HEK293T (cell line): ENCODE measurements around the gene CDH26.
"Not testable (repeated sequence)": the region's sequence is repeated elsewhere in the genome, so short reads cannot be mapped to it uniquely, and the experiment has no call there.

Experiments used
- ARNT ChIP-seq: fragments of 450-650 bp; IDR thresholded peaks from 2 replicates; pipeline ENCODE4 v1.6.1; 2017; ENCODE audit warnings: mild to moderate bottlenecking
- BHLHE40 ChIP-seq: fragments of 450-650 bp; IDR thresholded peaks from 2 replicates; pipeline ENCODE4 v1.6.1; 2016; ENCODE audit warnings: mild to moderate bottlenecking, moderate library complexity, borderline replicate concordance
- ELF4 ChIP-seq: fragments of 450-650 bp; IDR thresholded peaks from 2 replicates; pipeline ENCODE4 v1.6.1; 2017; ENCODE audit warnings: antibody characterized with exemption
- FOXM1 ChIP-seq: fragments of 450-650 bp; IDR thresholded peaks from 2 replicates; pipeline ENCODE4 v1.6.1; 2017; ENCODE audit warnings: mild to moderate bottlenecking, borderline replicate concordance
- HDGF ChIP-seq: fragments of 450-650 bp; IDR thresholded peaks from 2 replicates; pipeline ENCODE4 v1.6.1; 2017; ENCODE audit warnings: antibody characterized with exemption, borderline replicate concordance
- L3MBTL2 ChIP-seq: fragments of 450-650 bp; conservative IDR thresholded peaks from 2 replicates; pipeline ENCODE4 v1.6.1; 2016; ENCODE audit warnings: mild to moderate bottlenecking
- LEF1 ChIP-seq: fragments of 450-650 bp; IDR thresholded peaks from 2 replicates; pipeline ENCODE4 v1.6.1; 2017; ENCODE audit warnings: mild to moderate bottlenecking, borderline replicate concordance
- SP1 ChIP-seq: fragments of 450-650 bp; IDR thresholded peaks from 2 replicates; pipeline ENCODE4 v1.6.1; 2017
- TARDBP ChIP-seq: fragments of 450-650 bp; IDR thresholded peaks from 2 replicates; pipeline ENCODE4 v1.6.1; 2016
- ZNF384 ChIP-seq: fragments of 450-650 bp; IDR thresholded peaks from 2 replicates; pipeline ENCODE4 v1.6.1; 2016
- TF ChIP-seq, protein P1 (sequence below): fragments of 450-650 bp; IDR thresholded peaks from 2 replicates; pipeline ENCODE4 v1.6.1; 2016

DNA sequence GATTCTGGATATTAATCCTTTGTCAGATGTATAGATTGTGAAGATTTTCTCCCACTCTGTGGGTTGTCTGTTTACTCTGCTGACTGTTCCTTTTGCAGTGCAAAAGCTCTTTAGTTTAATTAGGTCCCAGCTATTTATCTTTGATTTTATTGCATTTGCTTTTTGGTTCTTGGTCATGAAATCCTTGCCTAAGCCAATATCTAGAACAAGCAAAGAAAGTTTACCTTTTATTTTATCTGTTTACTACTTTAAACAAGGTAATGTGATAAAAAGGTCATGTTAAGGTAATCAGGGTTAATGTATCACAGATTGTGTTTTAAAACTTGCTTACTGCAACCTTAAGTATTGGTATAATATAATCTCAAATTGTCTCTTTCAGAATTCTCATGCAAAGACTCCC is 655 bp upstream of the CDH26 start:
- not testable (repeated sequence) for TF ChIP-seq LEF1, TARDBP, L3MBTL2, BHLHE40, ARNT, ELF4, HDGF, FOXM1, ZNF384, SP1
- TF ChIP-seq, protein P1, sequence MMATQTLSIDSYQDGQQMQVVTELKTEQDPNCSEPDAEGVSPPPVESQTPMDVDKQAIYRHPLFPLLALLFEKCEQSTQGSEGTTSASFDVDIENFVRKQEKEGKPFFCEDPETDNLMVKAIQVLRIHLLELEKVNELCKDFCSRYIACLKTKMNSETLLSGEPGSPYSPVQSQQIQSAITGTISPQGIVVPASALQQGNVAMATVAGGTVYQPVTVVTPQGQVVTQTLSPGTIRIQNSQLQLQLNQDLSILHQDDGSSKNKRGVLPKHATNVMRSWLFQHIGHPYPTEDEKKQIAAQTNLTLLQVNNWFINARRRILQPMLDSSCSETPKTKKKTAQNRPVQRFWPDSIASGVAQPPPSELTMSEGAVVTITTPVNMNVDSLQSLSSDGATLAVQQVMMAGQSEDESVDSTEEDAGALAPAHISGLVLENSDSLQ, result not testable (repeated sequence)
